Astrocyte (in vitro differentiated cells and primary cell): ENCODE data around the gene MPP3. TPM values are rescaled to one million over a fixed set of nuclear protein-coding genes. Genes with fewer than 3 reads are reported as not detected.

ENCODE experiments used
- DNase-seq: peaks from one replicate; pipeline ENCODE4 v3.0.0-alpha.2; 2010; ENCODE audit warnings: low read depth
- FAIRE-seq: peaks from 2 replicates; lab custom pipeline; 2011; peaks lifted over from hg19 to GRCh38; lab: Jason Lieb, UNC
- H2AFZ ChIP-seq: 2 replicates; pipeline ENCODE4 v1.6.0; 2012; ENCODE audit warnings: low read depth, low read length, inconsistent platforms
- H3K27ac ChIP-seq: 2 replicates; pipeline ENCODE4 v1.5.1; 2011; ENCODE audit warnings: low read depth, low read length, inconsistent platforms
- H3K27me3 ChIP-seq: 2 replicates; pipeline ENCODE4 v1.6.0; 2011; ENCODE audit warnings: low read length, inconsistent platforms; ENCODE audit not compliant: insufficient read depth
- H3K36me3 ChIP-seq: 2 replicates; pipeline ENCODE4 v1.5.1; 2011; ENCODE audit warnings: low read length, inconsistent platforms; ENCODE audit not compliant: insufficient read depth
- H3K4me1 ChIP-seq: 2 replicates; pipeline ENCODE4 v1.5.1; 2011; ENCODE audit warnings: low read length, inconsistent platforms; ENCODE audit not compliant: insufficient read depth
- H3K4me2 ChIP-seq: 2 replicates; pipeline ENCODE4 v1.6.0; 2012; ENCODE audit warnings: low read length, inconsistent platforms
- H3K4me3 ChIP-seq: 2 replicates; pipeline ENCODE4 v1.5.1; 2011; ENCODE audit warnings: low read depth, mild to moderate bottlenecking, low read length, inconsistent platforms; ENCODE audit not compliant: insufficient read depth
- H3K79me2 ChIP-seq: 2 replicates; pipeline ENCODE4 v1.6.0; 2012; ENCODE audit warnings: mild to moderate bottlenecking, low read length, inconsistent platforms; ENCODE audit not compliant: insufficient read depth
- H3K9ac ChIP-seq: 2 replicates; pipeline ENCODE4 v1.6.0; 2012; ENCODE audit warnings: mild to moderate bottlenecking, low read length, inconsistent platforms
- H3K9me3 ChIP-seq: 2 replicates; pipeline ENCODE4 v1.5.1; 2012; ENCODE audit warnings: low read depth, mild to moderate bottlenecking, low read length, inconsistent platforms; ENCODE audit not compliant: insufficient read depth
- H4K20me1 ChIP-seq: 2 replicates; pipeline ENCODE4 v1.6.0; 2012; ENCODE audit warnings: low read length, inconsistent platforms; ENCODE audit not compliant: insufficient read depth
- H3K27ac Mint-ChIP-seq: one replicate; pipeline ENCODE4 v1.8.0; 2021; ENCODE audit warnings: mild to moderate bottlenecking, mixed read lengths; ENCODE audit not compliant: unreplicated experiment
- H3K27me3 Mint-ChIP-seq: one replicate; pipeline ENCODE4 v1.8.0; 2021; ENCODE audit warnings: low read depth, mixed read lengths; ENCODE audit not compliant: unreplicated experiment
- H3K36me3 Mint-ChIP-seq: one replicate; pipeline ENCODE4 v1.8.0; 2021; ENCODE audit warnings: low read depth, mixed read lengths; ENCODE audit not compliant: unreplicated experiment
- H3K4me1 Mint-ChIP-seq: one replicate; pipeline ENCODE4 v1.8.0; 2021; ENCODE audit warnings: low read depth, mixed read lengths; ENCODE audit not compliant: unreplicated experiment
- H3K4me3 Mint-ChIP-seq: one replicate; pipeline ENCODE4 v1.8.0; 2021; ENCODE audit warnings: mild to moderate bottlenecking, moderate library complexity, mixed read lengths; ENCODE audit not compliant: unreplicated experiment
- H3K9me3 Mint-ChIP-seq: one replicate; pipeline ENCODE4 v1.8.0; 2021; ENCODE audit warnings: mild to moderate bottlenecking, mixed read lengths; ENCODE audit not compliant: unreplicated experiment
- EZH2 ChIP-seq: IDR thresholded peaks from 2 replicates; pipeline ENCODE4 v1.6.1; 2012; ENCODE audit warnings: mild to moderate bottlenecking, low read length, inconsistent platforms; ENCODE audit not compliant: insufficient read depth
- total RNA-seq: library from RNA; stranded (reverse); gene quantifications from 2 replicates; pipeline ENCODE4 v1.2.1, GENCODE V29; 2021
- TF ChIP-seq, protein P1 (sequence below): IDR thresholded peaks from 2 replicates; pipeline ENCODE4 v1.5.1; 2011; ENCODE audit warnings: low read depth, mild to moderate bottlenecking, inconsistent platforms, low read length, moderate library complexity; ENCODE audit not compliant: insufficient read depth

Gene MPP3
- total RNA-seq, 1 donor from 2014 or later, result 6.5 TPM

GRCh38 chr17:43790311-43790940 lies 42.5 kb downstream of the MPP3 start:
- H3K79me2 ChIP-seq, result no peaks in the 10 kb centered on the region
- no peaks in the 10 kb centered on the region for H3K36me3 ChIP-seq
- H3K27ac ChIP-seq, result no peak overlapping the region
- H3K4me2 ChIP-seq, result no peak overlapping the region
- H3K9ac ChIP-seq, result no peak overlapping the region
- no peaks in the 10 kb centered on the region for H3K4me1 ChIP-seq
- H4K20me1 ChIP-seq, result no peaks in the 10 kb centered on the region
- FAIRE-seq (no peak), DNase-seq (no peak)
- H3K4me3 ChIP-seq, result no peak overlapping the region
- TF ChIP-seq, protein P1, sequence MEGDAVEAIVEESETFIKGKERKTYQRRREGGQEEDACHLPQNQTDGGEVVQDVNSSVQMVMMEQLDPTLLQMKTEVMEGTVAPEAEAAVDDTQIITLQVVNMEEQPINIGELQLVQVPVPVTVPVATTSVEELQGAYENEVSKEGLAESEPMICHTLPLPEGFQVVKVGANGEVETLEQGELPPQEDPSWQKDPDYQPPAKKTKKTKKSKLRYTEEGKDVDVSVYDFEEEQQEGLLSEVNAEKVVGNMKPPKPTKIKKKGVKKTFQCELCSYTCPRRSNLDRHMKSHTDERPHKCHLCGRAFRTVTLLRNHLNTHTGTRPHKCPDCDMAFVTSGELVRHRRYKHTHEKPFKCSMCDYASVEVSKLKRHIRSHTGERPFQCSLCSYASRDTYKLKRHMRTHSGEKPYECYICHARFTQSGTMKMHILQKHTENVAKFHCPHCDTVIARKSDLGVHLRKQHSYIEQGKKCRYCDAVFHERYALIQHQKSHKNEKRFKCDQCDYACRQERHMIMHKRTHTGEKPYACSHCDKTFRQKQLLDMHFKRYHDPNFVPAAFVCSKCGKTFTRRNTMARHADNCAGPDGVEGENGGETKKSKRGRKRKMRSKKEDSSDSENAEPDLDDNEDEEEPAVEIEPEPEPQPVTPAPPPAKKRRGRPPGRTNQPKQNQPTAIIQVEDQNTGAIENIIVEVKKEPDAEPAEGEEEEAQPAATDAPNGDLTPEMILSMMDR, result no peak
- no peak for TF ChIP-seq EZH2
- H3K27ac Mint-ChIP-seq, result no peak overlapping the region
- no peaks in the 10 kb centered on the region for H3K4me1 Mint-ChIP-seq
- H3K27me3 ChIP-seq, result peaks cover 3% of the 10 kb centered on the region
- H3K27me3 Mint-ChIP-seq, result peaks cover 9% of the 10 kb centered on the region
- peaks cover 21% of the 10 kb centered on the region for H3K9me3 Mint-ChIP-seq
- no peaks in the 10 kb centered on the region for H3K36me3 Mint-ChIP-seq
- H3K9me3 ChIP-seq, result no peaks in the 10 kb centered on the region
- no peak overlapping the region for H3K4me3 Mint-ChIP-seq
- H2AFZ ChIP-seq, result no peak overlapping the region

DNA sequence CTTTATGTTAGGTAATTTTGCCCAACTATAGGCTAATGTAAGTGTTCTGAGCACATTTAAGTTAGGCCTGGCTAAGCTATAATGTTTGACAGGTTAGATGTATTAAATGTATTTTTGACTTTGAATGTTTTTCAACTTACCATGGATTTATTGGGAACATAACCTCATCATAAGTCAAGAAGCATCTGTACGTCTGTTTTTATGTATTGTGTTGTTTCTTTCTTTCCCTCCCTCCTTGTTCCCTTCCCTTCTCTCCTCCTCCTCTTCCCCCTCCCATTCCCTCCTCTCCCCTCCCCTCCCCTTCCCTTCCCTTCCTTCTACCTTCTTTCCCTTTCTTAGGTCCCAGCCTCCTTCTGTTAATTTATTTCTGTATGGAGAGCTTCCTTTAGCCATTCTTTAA lies 43.5 kb downstream of the MPP3 start:
- H3K36me3 ChIP-seq, result no peaks in the 10 kb centered on the region
- no peaks in the 10 kb centered on the region for H4K20me1 ChIP-seq
- H3K9ac ChIP-seq, result no peak overlapping the region
- Mint-ChIP-seq H3K36me3 (no peaks in the 10 kb centered on the region), H3K4me3 (no peak overlapping the region), H3K27ac (no peak overlapping the region), H3K9me3 (peaks cover 16% of the 10 kb centered on the region), H3K27me3 (peaks cover 3% of the 10 kb centered on the region), H3K4me1 (peaks cover 7% of the 10 kb centered on the region)
- H3K4me2 ChIP-seq, result no peak overlapping the region
- TF ChIP-seq, protein P1, result no peak
- no peak for TF ChIP-seq EZH2
- no peak overlapping the region for H2AFZ ChIP-seq
- peaks cover 3% of the 10 kb centered on the region for H3K27me3 ChIP-seq
- H3K27ac ChIP-seq, result no peak overlapping the region
- no peak for DNase-seq
- H3K4me1 ChIP-seq, result peaks cover 6% of the 10 kb centered on the region
- H3K4me3 ChIP-seq, result no peak overlapping the region
- no peak for FAIRE-seq
- H3K9me3 ChIP-seq, result no peaks in the 10 kb centered on the region
- no peaks in the 10 kb centered on the region for H3K79me2 ChIP-seq

GRCh38 chr17:43788540-43788939 lies 44.4 kb downstream of the MPP3 start:
- Histone ChIP-seq H3K79me2 (no peaks in the 10 kb centered on the region), H3K27me3 (peaks cover 3% of the 10 kb centered on the region), H3K4me2 (no peak overlapping the region), H3K27ac (no peak overlapping the region), H3K4me3 (no peak overlapping the region), H3K9me3 (no peaks in the 10 kb centered on the region), H2AFZ (no peak overlapping the region), H3K4me1 (peaks cover 15% of the 10 kb centered on the region), H3K36me3 (no peaks in the 10 kb centered on the region), H3K9ac (no peak overlapping the region), H4K20me1 (no peaks in the 10 kb centered on the region)
- H3K9me3 Mint-ChIP-seq, result peaks cover 14% of the 10 kb centered on the region
- H3K27me3 Mint-ChIP-seq, result no peaks in the 10 kb centered on the region
- no peak for DNase-seq
- peaks cover 16% of the 10 kb centered on the region for H3K4me1 Mint-ChIP-seq
- no peaks in the 10 kb centered on the region for H3K36me3 Mint-ChIP-seq
- TF ChIP-seq EZH2, result no peak
- TF ChIP-seq, protein P1, result no peak
- no peak for FAIRE-seq
- no peak overlapping the region for H3K27ac Mint-ChIP-seq
- no peak overlapping the region for H3K4me3 Mint-ChIP-seq
